Ishikawa (cell line): ENCODE data around the gene BTNL9.

Experiments
- CEBPB ChIP-seq: IDR thresholded peaks from 2 replicates; pipeline ENCODE4 v1.6.1; 2012
- CREB1 ChIP-seq: IDR thresholded peaks from 2 replicates; pipeline ENCODE4 v1.6.1; 2012; ENCODE audit warnings: low read depth
- EGR1 ChIP-seq: IDR thresholded peaks from 2 replicates; pipeline ENCODE4 v1.6.1; 2012
- EP300 ChIP-seq: IDR thresholded peaks from 2 replicates; pipeline ENCODE4 v1.6.1; 2012; ENCODE audit warnings: borderline replicate concordance
- FOXM1 ChIP-seq: IDR thresholded peaks from 2 replicates; pipeline ENCODE4 v1.6.1; 2012; ENCODE audit warnings: low read depth, borderline replicate concordance
- MAX ChIP-seq: IDR thresholded peaks from 2 replicates; pipeline ENCODE4 v1.6.1; 2012
- NFIC ChIP-seq: IDR thresholded peaks from 2 replicates; pipeline ENCODE4 v1.6.1; 2012
- RAD21 ChIP-seq: IDR thresholded peaks from 2 replicates; pipeline ENCODE4 v1.6.1; 2012; ENCODE audit warnings: low read depth
- REST ChIP-seq: IDR thresholded peaks from 2 replicates; pipeline ENCODE4 v1.6.1; 2012; ENCODE audit warnings: low read depth, mild to moderate bottlenecking
- TAF1 ChIP-seq: IDR thresholded peaks from 2 replicates; pipeline ENCODE4 v1.6.1; 2012; ENCODE audit warnings: low read depth, mild to moderate bottlenecking
- TCF12 ChIP-seq: IDR thresholded peaks from 2 replicates; pipeline ENCODE4 v1.6.1; 2012; ENCODE audit warnings: low read depth
- TEAD4 ChIP-seq: IDR thresholded peaks from 2 replicates; pipeline ENCODE4 v1.6.1; 2012
- USF1 ChIP-seq: IDR thresholded peaks from 2 replicates; pipeline ENCODE4 v1.6.1; 2012
- YY1 ChIP-seq: IDR thresholded peaks from 2 replicates; pipeline ENCODE4 v1.6.1; 2012; ENCODE audit warnings: low read depth
- ZBTB7A ChIP-seq: IDR thresholded peaks from 2 replicates; pipeline ENCODE4 v1.6.1; 2012; ENCODE audit warnings: low read depth

Gene BTNL9

GRCh38 chr5:181035991-181036815 lies 3.9 kb upstream of the BTNL9 start:
- TF ChIP-seq YY1 (no peak), TEAD4 (no peak), REST (no peak), FOXM1 (no peak), RAD21 (no peak), EP300 (no peak), CEBPB (no peak), NFIC (no peak), USF1 (no peak), ZBTB7A (no peak), CREB1 (no peak), EGR1 (no peak), MAX (no peak), TAF1 (no peak), TCF12 (no peak)

GRCh38 chr5:181036816-181037364 lies 3.2 kb upstream of the BTNL9 start:
- TF ChIP-seq TEAD4 (no peak), RAD21 (no peak), YY1 (no peak), ZBTB7A (no peak), EP300 (no peak), TCF12 (no peak)

- TF ChIP-seq TCF12 (no peak), NFIC (no peak), CEBPB (no peak)
These were observed 2.7 kb upstream of the BTNL9 start for GRCh38 chr5:181037365-181037861.

- no peak for TF ChIP-seq TCF12
These were observed 595 bp upstream of the BTNL9 start for GRCh38 chr5:181039471-181039870.

GRCh38 chr5:181040631-181040945 lies 522 bp downstream of the BTNL9 start:
- TF ChIP-seq EGR1, result no peak
- TF ChIP-seq EP300, result no peak
- no peak for TF ChIP-seq ZBTB7A
- no peak for TF ChIP-seq NFIC
- TF ChIP-seq REST, result no peak
- no peak for TF ChIP-seq TCF12
- no peak for TF ChIP-seq FOXM1
- TF ChIP-seq TAF1, result no peak
- no peak for TF ChIP-seq TEAD4
- no peak for TF ChIP-seq CREB1
- TF ChIP-seq USF1, result no peak
- no peak for TF ChIP-seq MAX
- no peak for TF ChIP-seq YY1
- no peak for TF ChIP-seq RAD21
- TF ChIP-seq CEBPB, result no peak

- TF ChIP-seq REST, result no peak
- TF ChIP-seq FOXM1, result no peak
- TF ChIP-seq TCF12, result no peak
- no peak for TF ChIP-seq EP300
- TF ChIP-seq USF1, result no peak
- TF ChIP-seq EGR1, result no peak
These were observed 977 bp downstream of the BTNL9 start for GRCh38 chr5:181041043-181041442.
